Measurements from ENCODE around the gene SLK. TPM values are rescaled to one million over a fixed set of nuclear protein-coding genes. Genes with fewer than 3 reads are reported as not detected.

The SLK gene
- total and polyA plus RNA-seq, 2 of the 4 experiments (the other 2 are of a cell fraction): 8.1 to 21.5 TPM

DNA sequence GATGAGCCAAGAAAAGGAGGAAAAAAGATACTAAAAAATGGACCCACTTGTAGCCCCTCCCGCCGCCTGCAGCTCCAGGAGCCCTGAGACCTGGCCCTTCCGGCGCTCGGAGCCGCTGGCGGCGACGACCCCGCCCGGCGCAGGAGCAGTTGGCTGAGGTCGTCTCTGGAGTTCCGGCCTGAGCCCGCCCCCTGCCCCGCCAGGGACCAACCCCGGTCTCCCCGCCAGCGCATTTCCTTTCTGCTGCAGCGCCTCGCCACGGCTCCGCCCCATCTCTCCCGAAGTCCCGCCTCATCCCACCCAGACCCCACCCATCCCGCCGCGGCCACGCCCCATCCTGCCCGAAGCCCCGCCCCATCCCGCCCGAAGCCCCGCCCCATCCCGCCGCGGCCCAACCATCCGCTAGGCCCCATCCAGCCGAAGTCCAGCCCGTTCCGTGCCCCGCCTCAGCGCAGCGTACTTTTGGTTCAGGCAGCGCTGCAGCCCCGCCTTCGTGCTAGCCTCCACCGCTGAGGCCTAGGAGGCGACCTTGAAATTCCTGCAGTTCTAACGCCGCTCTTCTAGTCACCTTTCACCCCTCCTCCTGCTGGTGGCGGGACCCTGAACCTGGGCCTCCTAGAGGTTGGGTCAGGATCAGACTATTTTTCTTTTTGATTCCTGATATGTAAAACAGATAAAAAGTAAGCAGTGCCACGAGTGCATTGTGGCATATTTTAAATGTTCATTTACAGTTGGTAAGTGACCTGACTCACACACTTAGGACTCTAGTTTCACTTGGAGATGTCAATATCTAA is 48.7 kb upstream of the SLK start, which contains the start of gene STN1 (continued):
- TF ChIP-seq CTCF (conservative IDR thresholded peaks at IDR 0.05; ENCODE audit: low read depth, low read length): 0 out of 2 replicates have a peak, but pooled peaks have one; percentile 13

DNA sequence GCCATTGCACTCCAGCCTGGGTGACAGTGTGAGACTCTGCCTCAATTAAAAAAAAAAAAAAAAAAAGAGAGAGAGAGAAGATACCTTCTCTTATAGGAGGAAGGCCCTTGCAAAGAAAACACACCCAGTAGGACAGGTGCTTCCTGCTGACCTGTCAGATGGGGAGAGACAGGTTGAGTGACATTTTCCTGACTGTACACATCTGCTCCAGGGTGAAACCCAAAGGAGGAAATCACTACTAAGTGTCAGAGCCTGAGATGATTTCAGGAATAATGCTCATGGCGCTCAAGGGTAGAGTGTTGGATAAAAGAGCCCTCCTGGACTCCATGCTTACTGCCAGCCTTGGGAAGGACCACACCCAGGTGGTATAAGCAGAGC is 47.3 kb upstream of the SLK start:
- H4K91ac ChIP-seq (ENCODE audit: insufficient read depth, low read depth, low read length): no peak overlapping the region
- 0 out of 2 replicates have a peak, but pooled peaks cover 4% of the 10 kb centered on the region for H3K9me1 ChIP-seq (ENCODE audit: insufficient read depth, low read length)
- BruUV-seq (replicated peaks): no TSS peak
- H3K36me3 ChIP-seq (ENCODE audit: control insufficient read depth, insufficient read depth, low read length): no peaks in the 10 kb centered on the region
- no peak overlapping the region for H3K4ac ChIP-seq (ENCODE audit: low read depth, low read length)
- H4K8ac ChIP-seq (ENCODE audit: low read depth in 2 of 2, low read length in 2 of 2): no peak overlapping the region
- H3K27me3 ChIP-seq (ENCODE audit: control insufficient read depth, insufficient read depth, low read length): no peaks in the 10 kb centered on the region
- dilution Hi-C loops (cut with HindIII; ENCODE audit: low sequenced_read_pairs, unreplicated experiment) (no loop called here), intact Hi-C loops (cut with micrococcal nuclease) (loop anchor here (5.0 kb wide), 1 partner anchor 48 kb away; the partner anchor contains the start of gene SLK), in situ Hi-C loops (cut with MboI; ENCODE audit: low sequenced_read_pairs) (no loop called here)
- H2BK15ac ChIP-seq (ENCODE audit: low read depth, low read length): no peak overlapping the region
- no peak overlapping the region for H2AK5ac ChIP-seq (ENCODE audit: low read depth, low read length)
- no peak for TF ChIP-seq RFX5 (IDR thresholded peaks at IDR 0.05; ENCODE audit: low read depth, low read length)
- TF ChIP-seq FOS (IDR thresholded peaks at IDR 0.05; ENCODE audit: low read depth, low read length): no peak
- no peak for TF ChIP-seq RCOR1 (IDR thresholded peaks at IDR 0.05; ENCODE audit: insufficient replicate concordance, low read length)
- no peak overlapping the region for H2AFZ ChIP-seq (replicated peaks; ENCODE audit: low read length, poor library complexity)
- no peaks in the 10 kb centered on the region for H3K9me3 ChIP-seq (ENCODE audit: control insufficient read depth, insufficient read depth, low read length)
- H3K27ac ChIP-seq (ENCODE audit: insufficient read depth, low read length): no peak overlapping the region
- H2BK120ac ChIP-seq (ENCODE audit: low read depth, low read length): no peak overlapping the region
- no peak overlapping the region for H2AK9ac ChIP-seq (replicated peaks; ENCODE audit: low read depth, low read length, poor library complexity)
- no peak for ATAC-seq (ENCODE audit: low read depth)
- no peaks in the 10 kb centered on the region for H4K20me1 ChIP-seq (ENCODE audit: insufficient read depth, low read length)
- H2BK5ac ChIP-seq (ENCODE audit: low read depth, low read length, poor library complexity, severe bottlenecking): no peak overlapping the region
- CTCF ChIA-PET: no interaction called here
- POLR2A ChIA-PET (ENCODE audit: unreplicated experiment): no interaction called here
- no peak overlapping the region for H4K5ac ChIP-seq (ENCODE audit: low read depth, low read length)
- no peak overlapping the region for H2BK20ac ChIP-seq (ENCODE audit: low read depth, low read length)
- H3K56ac ChIP-seq (ENCODE audit: extremely low read depth, insufficient read depth, low read length): no peak overlapping the region
- peaks cover 6% of the 10 kb centered on the region for H3K4me1 ChIP-seq (ENCODE audit: control insufficient read depth, insufficient read depth, low read length)
- DNase-seq: no peak
- WGBS, 2 experiments (ENCODE audit: extremely low coverage in 2 of 2, insufficient read length in 1 of 2): 100% methylated on average over 1 of the region's 1 CpG; no CpG with 5 or more reads in 1 of the 2 experiments
- H3K79me1 ChIP-seq (ENCODE audit: low read depth in 1 of 2, low read length in 2 of 2): peaks cover 16 to 25% of the 10 kb centered on the region in 2 experiments
- H3K23ac ChIP-seq (ENCODE audit: low read depth, low read length): no peak overlapping the region
- H3K14ac ChIP-seq (replicated peaks; ENCODE audit: low read depth, low read length): no peak overlapping the region
- no peak overlapping the region for H3K18ac ChIP-seq (ENCODE audit: low read depth, low read length)
- no peak overlapping the region for H3K4me3 ChIP-seq (ENCODE audit: insufficient read depth, low read depth, low read length)
- H3K9ac ChIP-seq (ENCODE audit: low read depth, low read length): no peak overlapping the region
- H3K4me2 ChIP-seq (ENCODE audit: low read depth, low read length): no peak overlapping the region

Measured in IMR-90 (cell line).